Prostate gland (tissue), 2 donors: ENCODE data around the gene SUPT3H. TPM values are rescaled to one million over a fixed set of nuclear protein-coding genes. Genes with fewer than 3 reads are reported as not detected.

Experiments used
- DNase-seq: peaks from one replicate; pipeline ENCODE4 v3.0.0-alpha.2; 2019; ENCODE audit warnings: low spot score
- H3K27ac ChIP-seq, 2 donors: fragments of 200-600 bp; sonication (generic); 2 replicates each; pipeline ENCODE4 v1.5.1; 2017 to 2019
- H3K27me3 ChIP-seq: fragments of 200-600 bp; sonication (generic); replicated peaks from 2 replicates; pipeline ENCODE4 v1.5.1; 2019; ENCODE audit not compliant: insufficient read depth
- H3K36me3 ChIP-seq, 2 donors: fragments of 200-600 bp; sonication (generic); 1 replicate in 1 of 2; 2 replicates in 1 of 2; pipeline versions ENCODE4 v1.5.1 to v1.8.1; 2017 to 2019
- H3K4me1 ChIP-seq: fragments of 200-600 bp; sonication (generic); replicated peaks from 2 replicates; pipeline ENCODE4 v1.5.1; 2019
- H3K4me3 ChIP-seq, 2 donors: fragments of 200-600 bp; sonication (generic); 2 replicates each; pipeline ENCODE4 v1.5.1; 2017 to 2019
- H3K9me3 ChIP-seq: fragments of 200-600 bp; sonication (generic); 2 replicates; pipeline ENCODE4 v1.5.1; 2017
- POLR2A ChIP-seq: fragments of 450-650 bp; IDR thresholded peaks from one replicate; pipeline ENCODE4 v1.6.1; 2016; ENCODE audit warnings: antibody characterized with exemption, mild to moderate bottlenecking
- POLR2AphosphoS5 ChIP-seq: sonication (generic); formaldehyde crosslinking; IDR thresholded peaks from one replicate; pipeline ENCODE4 v1.6.1; 2017; ENCODE audit warnings: antibody characterized with exemption
- WGBS: methylation state at CpG from one replicate; pipeline ENCODE4 v1.1.5; 2018; 5-methylcytosine and 5-hydroxymethylcytosine counted together
- intact Hi-C: fragments of 100-400 bp; cut with DNase I; formaldehyde crosslinking; loops from one replicate; pipeline ENCODE4 v1.14.2; 2022
- total RNA-seq, 2 donors: library from RNA; depleted of rRNA; stranded (reverse); fragments of >200 nt; gene quantifications; one replicate each; pipeline ENCODE4 v1.1.0, GENCODE V29; 2016
- TF ChIP-seq, protein P1 (sequence below), 4 experiments: fragments of 200-600 bp in 2 of 4; fragments of 450-650 bp in 2 of 4; sonication (generic) in 2 of 4; IDR thresholded peaks; 1 replicate in 3 of 4; 2 replicates in 1 of 4; pipeline ENCODE4 v1.5.1; 2016 to 2019; ENCODE audit warnings: antibody characterized with exemption in 4 of 4, mild to moderate bottlenecking in 2 of 4, moderate library complexity in 2 of 4

The SUPT3H gene
- total RNA-seq, 2 donors from 2014 or later = 4.6 to 13.1 TPM

DNA sequence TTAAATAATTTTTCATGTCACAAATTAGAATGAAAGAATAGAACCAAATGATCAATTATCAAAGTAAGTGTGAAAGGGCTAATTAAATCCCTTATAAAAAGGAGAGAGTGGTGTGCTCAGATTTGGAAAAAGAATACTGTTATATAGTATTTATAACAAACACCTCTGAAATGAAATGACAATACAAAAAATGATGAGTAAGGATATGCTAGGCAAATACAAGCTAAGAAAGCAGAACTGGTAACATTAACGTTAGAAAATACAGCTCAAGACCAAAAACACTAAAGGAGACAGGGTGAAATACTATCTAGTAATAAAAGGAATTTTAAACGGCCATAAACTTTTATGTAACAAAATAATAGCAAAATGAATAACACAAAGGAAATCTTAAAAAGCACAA, 373.8 kb downstream of the SUPT3H start:
- Histone ChIP-seq H3K9me3 (no peaks in the 10 kb centered on the region), H3K27me3 (no peaks in the 10 kb centered on the region), H3K4me1 (no peaks in the 10 kb centered on the region), H3K36me3 (no peaks in the 10 kb centered on the region), H3K4me3 (no peak overlapping the region), H3K27ac (no peak overlapping the region)
- no peak for DNase-seq
- no peak for TF ChIP-seq POLR2A
- no peak for TF ChIP-seq POLR2AphosphoS5
- TF ChIP-seq, protein P1, sequence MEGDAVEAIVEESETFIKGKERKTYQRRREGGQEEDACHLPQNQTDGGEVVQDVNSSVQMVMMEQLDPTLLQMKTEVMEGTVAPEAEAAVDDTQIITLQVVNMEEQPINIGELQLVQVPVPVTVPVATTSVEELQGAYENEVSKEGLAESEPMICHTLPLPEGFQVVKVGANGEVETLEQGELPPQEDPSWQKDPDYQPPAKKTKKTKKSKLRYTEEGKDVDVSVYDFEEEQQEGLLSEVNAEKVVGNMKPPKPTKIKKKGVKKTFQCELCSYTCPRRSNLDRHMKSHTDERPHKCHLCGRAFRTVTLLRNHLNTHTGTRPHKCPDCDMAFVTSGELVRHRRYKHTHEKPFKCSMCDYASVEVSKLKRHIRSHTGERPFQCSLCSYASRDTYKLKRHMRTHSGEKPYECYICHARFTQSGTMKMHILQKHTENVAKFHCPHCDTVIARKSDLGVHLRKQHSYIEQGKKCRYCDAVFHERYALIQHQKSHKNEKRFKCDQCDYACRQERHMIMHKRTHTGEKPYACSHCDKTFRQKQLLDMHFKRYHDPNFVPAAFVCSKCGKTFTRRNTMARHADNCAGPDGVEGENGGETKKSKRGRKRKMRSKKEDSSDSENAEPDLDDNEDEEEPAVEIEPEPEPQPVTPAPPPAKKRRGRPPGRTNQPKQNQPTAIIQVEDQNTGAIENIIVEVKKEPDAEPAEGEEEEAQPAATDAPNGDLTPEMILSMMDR (IDR thresholded peaks at IDR 0.05) = no peak
- intact Hi-C loops = no loop called here
- WGBS = 22% methylated on average over 2 of the region's 2 CpGs

DNA sequence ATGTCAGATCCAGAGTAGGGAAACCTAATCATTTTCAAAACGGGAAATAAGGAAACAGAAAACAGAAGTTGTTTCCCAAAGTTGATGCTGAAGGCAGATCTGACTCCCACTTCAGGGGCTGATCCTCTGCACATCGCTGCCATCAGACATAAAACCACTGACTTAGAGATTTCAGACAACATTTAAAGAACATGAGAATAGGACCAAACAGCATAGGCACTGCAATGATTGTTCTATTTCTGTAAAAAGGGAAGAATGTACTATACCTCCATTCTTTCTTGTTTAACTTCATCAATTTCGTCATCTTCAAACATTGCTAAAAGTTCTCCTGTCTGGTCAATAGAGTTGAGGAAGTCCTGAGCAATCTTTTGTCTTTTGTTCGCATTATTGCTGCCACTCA, 374.3 kb downstream of the SUPT3H start:
- no peak for TF ChIP-seq POLR2AphosphoS5
- TF ChIP-seq, protein P1 (IDR thresholded peaks at IDR 0.05) = no peak
- TF ChIP-seq POLR2A = no peak
- Histone ChIP-seq H3K36me3 (no peaks in the 10 kb centered on the region), H3K4me3 (no peak overlapping the region), H3K27me3 (no peaks in the 10 kb centered on the region), H3K9me3 (no peaks in the 10 kb centered on the region), H3K27ac (no peak overlapping the region), H3K4me1 (no peaks in the 10 kb centered on the region)
- WGBS = 74% methylated on average over 4 of the region's 4 CpGs
- intact Hi-C loops = no loop called here
- DNase-seq = no peak

DNA sequence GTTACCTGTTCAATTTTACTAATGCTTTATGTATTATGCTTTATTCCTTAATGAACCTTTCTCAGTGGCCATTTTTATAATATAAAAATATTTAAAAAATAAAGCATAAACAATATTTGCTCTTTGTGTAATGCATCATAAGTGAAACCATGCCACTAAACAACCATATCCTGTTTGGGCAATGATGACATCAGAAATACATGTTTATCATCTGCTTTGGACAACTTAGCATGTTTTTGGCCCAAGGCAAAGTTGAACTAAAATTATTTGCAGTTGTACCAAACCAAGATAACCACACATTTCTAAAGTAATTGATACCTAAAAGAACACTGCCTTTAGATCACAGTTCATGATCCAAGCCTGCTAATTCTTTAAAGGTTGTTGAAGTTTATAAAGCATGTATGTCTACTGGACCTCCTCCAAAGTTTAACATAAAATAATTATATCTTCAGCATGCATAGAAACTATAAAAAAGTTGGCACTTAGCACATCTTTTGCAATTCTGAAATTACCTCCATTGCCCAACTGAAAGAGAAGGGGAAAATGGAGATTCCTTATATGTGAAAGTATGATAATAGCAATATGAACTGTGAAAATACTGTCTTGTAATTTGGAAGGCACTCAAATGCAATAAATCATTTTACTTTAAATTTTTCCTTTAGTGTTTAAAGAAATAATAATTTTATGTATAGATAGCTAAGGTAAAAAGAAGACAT, 375.2 kb downstream of the SUPT3H start:
- Histone ChIP-seq H3K27me3 (no peaks in the 10 kb centered on the region), H3K36me3 (no peaks in the 10 kb centered on the region), H3K9me3 (no peaks in the 10 kb centered on the region), H3K27ac (no peak overlapping the region), H3K4me3 (no peak overlapping the region), H3K4me1 (no peaks in the 10 kb centered on the region)
- no peak for DNase-seq
- intact Hi-C loops = no loop called here
- TF ChIP-seq POLR2AphosphoS5 (no peak), POLR2A (no peak)
- TF ChIP-seq, protein P1 (IDR thresholded peaks at IDR 0.05) = no peak

DNA sequence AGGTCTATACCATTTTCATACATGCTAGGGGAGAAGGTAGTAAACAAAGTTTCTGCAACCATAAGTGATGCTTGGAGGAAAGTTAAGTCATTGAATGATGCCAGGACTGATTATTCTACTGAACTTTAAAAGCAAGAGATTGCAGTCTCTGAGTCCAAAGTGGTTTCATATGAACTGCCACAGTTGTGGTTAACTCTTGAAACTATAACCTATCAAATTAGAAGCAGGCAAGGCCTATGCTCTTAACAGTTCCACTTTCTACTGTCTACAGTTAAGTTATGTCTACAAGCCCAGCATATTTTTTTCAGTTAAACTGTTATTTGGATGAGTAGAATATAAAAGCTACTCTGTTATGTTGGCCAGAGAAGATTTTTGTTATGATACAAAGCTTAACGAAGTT, 376.1 kb downstream of the SUPT3H start:
- Histone ChIP-seq H3K4me3 (no peak overlapping the region), H3K27ac (no peak overlapping the region), H3K27me3 (no peaks in the 10 kb centered on the region), H3K36me3 (no peaks in the 10 kb centered on the region), H3K4me1 (no peaks in the 10 kb centered on the region), H3K9me3 (no peaks in the 10 kb centered on the region)
- WGBS = 74% methylated on average over 1 of the region's 1 CpG
- no peak for DNase-seq
- intact Hi-C loops = no loop called here
- TF ChIP-seq, protein P1 (IDR thresholded peaks at IDR 0.05) = no peak

DNA sequence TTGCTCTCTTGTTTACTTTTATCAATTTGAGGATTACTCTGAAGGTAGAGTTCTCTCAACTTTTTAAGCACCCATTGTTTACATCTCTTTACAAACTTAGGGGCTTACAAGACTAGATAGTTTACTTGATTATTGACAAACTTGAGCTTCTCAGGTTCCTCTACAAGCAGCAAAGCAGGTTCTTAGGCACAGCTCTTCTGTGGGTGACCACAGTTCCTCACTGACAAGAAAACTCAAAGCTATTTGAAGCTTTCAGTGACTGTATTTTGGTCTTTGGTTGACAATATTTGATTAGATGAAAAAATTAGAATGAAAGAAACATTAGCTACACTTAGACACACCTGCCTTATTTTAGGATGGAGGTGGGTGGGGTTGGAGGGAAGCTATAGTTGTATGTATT, 376.9 kb downstream of the SUPT3H start:
- intact Hi-C loops = no loop called here
- Histone ChIP-seq H3K4me3 (no peak overlapping the region), H3K36me3 (no peaks in the 10 kb centered on the region), H3K27ac (no peak overlapping the region), H3K4me1 (no peaks in the 10 kb centered on the region), H3K9me3 (no peaks in the 10 kb centered on the region), H3K27me3 (no peaks in the 10 kb centered on the region)
- no peak for DNase-seq
- TF ChIP-seq POLR2A (no peak), POLR2AphosphoS5 (no peak)
- TF ChIP-seq, protein P1 (IDR thresholded peaks at IDR 0.05) = no peak
